Glutamatergic neuron (in vitro differentiated cells): ENCODE results near the gene PPP1R14D. TPM values are rescaled to one million over a fixed set of nuclear protein-coding genes. Genes with fewer than 3 reads are reported as not detected.

Experiments used
- DNase-seq: peaks from one replicate; pipeline ENCODE4 v3.0.0; 2022
- H3K27ac Mint-ChIP-seq: one replicate; pipeline ENCODE4 v1.8.0; 2020; ENCODE audit warnings: mild to moderate bottlenecking, mixed read lengths, inconsistent platforms; ENCODE audit not compliant: unreplicated experiment
- H3K27me3 Mint-ChIP-seq: one replicate; pipeline ENCODE4 v1.8.0; 2020; ENCODE audit warnings: mild to moderate bottlenecking, moderate library complexity, mixed read lengths, inconsistent platforms; ENCODE audit not compliant: unreplicated experiment
- H3K36me3 Mint-ChIP-seq: one replicate; pipeline ENCODE4 v1.8.0; 2020; ENCODE audit warnings: mild to moderate bottlenecking, mixed read lengths, inconsistent platforms; ENCODE audit not compliant: unreplicated experiment
- H3K4me1 Mint-ChIP-seq: one replicate; pipeline ENCODE4 v1.8.0; 2020; ENCODE audit warnings: mild to moderate bottlenecking, low read depth, mixed read lengths, inconsistent platforms; ENCODE audit not compliant: unreplicated experiment
- H3K4me3 Mint-ChIP-seq: one replicate; pipeline ENCODE4 v1.8.0; 2020; ENCODE audit warnings: mild to moderate bottlenecking, mixed read lengths, inconsistent platforms; ENCODE audit not compliant: unreplicated experiment
- H3K9me3 Mint-ChIP-seq: one replicate; pipeline ENCODE4 v1.8.0; 2020; ENCODE audit warnings: mild to moderate bottlenecking, moderate library complexity, mixed read lengths, inconsistent platforms; ENCODE audit not compliant: unreplicated experiment
- total RNA-seq: library from RNA; stranded (reverse); fragmentation: NEBNext Ultra II Directional; extraction: Animal tissue kit (Norgen Biotek cat#: 25700); gene quantifications from one replicate; pipeline ENCODE4 v1.2.1, GENCODE V29; 2021; ENCODE audit not compliant: unreplicated experiment
- TF ChIP-seq, protein P1 (sequence below): fragments of 200-600 bp; sonication (generic); IDR thresholded peaks from one replicate; pipeline ENCODE4 v1.5.0; 2021; ENCODE audit not compliant: partially characterized antibody, unreplicated experiment

PPP1R14D gene
- total RNA-seq, 1 donor from 2014 or later: not detected

DNA sequence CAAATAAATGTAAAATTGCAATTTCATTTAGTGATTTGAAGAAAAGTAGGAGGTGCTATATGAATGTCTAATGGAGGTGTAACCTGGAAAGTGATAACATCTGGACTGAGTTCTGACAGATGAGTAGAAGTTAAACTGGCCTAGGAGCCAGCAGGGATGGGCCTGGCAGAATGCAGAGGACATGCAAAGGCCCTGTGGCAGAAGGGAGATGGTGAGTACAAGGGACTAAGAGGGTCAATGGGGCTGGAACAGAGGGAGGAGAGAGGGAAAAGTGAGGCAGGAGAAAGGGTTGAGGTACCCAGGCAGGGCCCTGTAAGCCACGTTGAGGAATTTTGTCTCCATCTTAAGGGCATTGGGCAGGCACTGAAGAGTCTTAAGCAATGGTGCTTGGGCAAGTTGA, 3.4 kb upstream of the PPP1R14D start:
- TF ChIP-seq, protein P1, sequence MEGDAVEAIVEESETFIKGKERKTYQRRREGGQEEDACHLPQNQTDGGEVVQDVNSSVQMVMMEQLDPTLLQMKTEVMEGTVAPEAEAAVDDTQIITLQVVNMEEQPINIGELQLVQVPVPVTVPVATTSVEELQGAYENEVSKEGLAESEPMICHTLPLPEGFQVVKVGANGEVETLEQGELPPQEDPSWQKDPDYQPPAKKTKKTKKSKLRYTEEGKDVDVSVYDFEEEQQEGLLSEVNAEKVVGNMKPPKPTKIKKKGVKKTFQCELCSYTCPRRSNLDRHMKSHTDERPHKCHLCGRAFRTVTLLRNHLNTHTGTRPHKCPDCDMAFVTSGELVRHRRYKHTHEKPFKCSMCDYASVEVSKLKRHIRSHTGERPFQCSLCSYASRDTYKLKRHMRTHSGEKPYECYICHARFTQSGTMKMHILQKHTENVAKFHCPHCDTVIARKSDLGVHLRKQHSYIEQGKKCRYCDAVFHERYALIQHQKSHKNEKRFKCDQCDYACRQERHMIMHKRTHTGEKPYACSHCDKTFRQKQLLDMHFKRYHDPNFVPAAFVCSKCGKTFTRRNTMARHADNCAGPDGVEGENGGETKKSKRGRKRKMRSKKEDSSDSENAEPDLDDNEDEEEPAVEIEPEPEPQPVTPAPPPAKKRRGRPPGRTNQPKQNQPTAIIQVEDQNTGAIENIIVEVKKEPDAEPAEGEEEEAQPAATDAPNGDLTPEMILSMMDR: no peak
- Mint-ChIP-seq H3K4me1 (no peaks in the 10 kb centered on the region), H3K4me3 (no peak overlapping the region), H3K27me3 (peaks cover 3% of the 10 kb centered on the region), H3K27ac (no peak overlapping the region), H3K9me3 (peaks cover 3% of the 10 kb centered on the region), H3K36me3 (no peaks in the 10 kb centered on the region)
- no peak for DNase-seq

DNA sequence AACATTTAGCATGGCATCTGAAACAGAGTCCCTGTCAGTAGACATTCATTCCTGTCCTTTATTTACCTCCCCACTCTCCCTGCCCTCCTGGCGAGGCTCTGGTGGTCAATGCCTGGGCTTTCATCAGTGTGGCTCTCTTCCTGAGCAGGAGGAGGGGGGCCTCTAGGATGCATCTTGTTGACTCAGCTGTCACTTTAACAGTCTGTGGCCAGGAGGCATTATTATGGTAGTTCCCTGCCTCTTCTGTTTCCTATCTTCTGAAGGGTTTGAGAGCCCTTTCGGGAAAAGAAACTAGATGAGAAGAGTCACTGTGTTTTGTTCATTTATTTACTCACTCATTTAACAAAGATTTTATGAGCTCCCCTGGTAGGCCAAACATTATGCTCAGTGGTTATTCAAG, 2.4 kb upstream of the PPP1R14D start:
- no peaks in the 10 kb centered on the region for H3K36me3 Mint-ChIP-seq
- H3K9me3 Mint-ChIP-seq: peaks cover 3% of the 10 kb centered on the region
- no peaks in the 10 kb centered on the region for H3K27me3 Mint-ChIP-seq
- TF ChIP-seq, protein P1: no peak
- H3K4me1 Mint-ChIP-seq: no peaks in the 10 kb centered on the region
- no peak for DNase-seq
- H3K27ac Mint-ChIP-seq: no peak overlapping the region
- H3K4me3 Mint-ChIP-seq: no peak overlapping the region

DNA sequence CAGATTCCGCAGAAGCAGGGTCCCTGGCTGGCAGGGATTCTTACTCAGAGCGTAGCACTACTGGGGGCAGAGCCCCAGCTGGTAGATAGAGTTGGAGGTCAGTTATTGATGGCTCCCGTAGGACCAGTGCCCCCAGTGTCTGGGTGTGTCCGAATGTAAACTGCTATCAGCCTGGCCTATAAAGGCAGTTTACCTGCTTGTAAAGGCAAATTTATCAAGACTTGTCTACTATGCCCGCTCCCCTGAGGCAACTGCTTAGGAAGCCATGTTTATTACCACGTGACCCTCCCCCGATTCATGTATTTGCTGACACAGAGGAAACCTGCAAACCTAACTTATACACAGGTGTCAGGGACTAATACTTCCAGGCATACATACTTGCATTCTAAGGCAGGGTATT, 607 bp upstream of the PPP1R14D start:
- Mint-ChIP-seq H3K4me3 (no peak overlapping the region), H3K27ac (no peak overlapping the region), H3K4me1 (no peaks in the 10 kb centered on the region), H3K9me3 (peaks cover 3% of the 10 kb centered on the region), H3K27me3 (peaks cover 2% of the 10 kb centered on the region), H3K36me3 (no peaks in the 10 kb centered on the region)
- TF ChIP-seq, protein P1: no peak
- DNase-seq: no peak

DNA sequence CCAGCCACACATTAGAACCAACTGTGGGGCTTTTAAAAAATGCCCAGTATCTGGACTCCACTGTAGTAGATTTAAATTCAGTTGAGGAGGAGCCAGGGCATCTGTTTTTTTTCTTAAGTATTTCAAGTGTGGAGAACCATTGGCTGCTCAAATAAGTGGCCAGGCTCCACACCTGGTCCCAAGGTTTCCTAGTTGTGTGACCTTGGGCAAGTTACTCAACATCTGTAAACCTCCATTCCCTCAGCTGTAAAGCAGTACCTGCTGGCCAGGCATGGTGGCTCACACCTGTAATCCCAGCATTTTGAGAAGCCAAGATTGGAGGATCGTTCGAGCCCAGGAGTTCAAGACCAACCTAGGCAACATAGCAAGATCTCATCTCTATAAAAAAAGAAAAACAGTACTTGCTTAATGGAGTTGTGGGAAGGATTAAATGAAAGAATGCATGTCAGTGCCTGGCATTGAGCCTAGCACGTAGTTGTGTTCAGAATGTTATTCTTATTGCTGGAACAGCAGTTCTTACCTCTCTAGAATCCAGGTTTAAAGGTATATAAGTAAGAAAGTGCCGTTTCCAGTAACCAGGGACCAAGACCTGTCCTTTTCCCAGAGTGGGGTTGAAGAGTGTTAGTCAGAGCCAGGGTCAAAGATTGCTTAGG, 2.0 kb downstream of the PPP1R14D start:
- Mint-ChIP-seq H3K27me3 (peaks cover 2% of the 10 kb centered on the region), H3K27ac (no peak overlapping the region), H3K36me3 (no peaks in the 10 kb centered on the region), H3K9me3 (peaks cover under 1% of the 10 kb centered on the region), H3K4me1 (no peaks in the 10 kb centered on the region), H3K4me3 (no peak overlapping the region)
- TF ChIP-seq, protein P1: no peak
- DNase-seq: no peak

DNA sequence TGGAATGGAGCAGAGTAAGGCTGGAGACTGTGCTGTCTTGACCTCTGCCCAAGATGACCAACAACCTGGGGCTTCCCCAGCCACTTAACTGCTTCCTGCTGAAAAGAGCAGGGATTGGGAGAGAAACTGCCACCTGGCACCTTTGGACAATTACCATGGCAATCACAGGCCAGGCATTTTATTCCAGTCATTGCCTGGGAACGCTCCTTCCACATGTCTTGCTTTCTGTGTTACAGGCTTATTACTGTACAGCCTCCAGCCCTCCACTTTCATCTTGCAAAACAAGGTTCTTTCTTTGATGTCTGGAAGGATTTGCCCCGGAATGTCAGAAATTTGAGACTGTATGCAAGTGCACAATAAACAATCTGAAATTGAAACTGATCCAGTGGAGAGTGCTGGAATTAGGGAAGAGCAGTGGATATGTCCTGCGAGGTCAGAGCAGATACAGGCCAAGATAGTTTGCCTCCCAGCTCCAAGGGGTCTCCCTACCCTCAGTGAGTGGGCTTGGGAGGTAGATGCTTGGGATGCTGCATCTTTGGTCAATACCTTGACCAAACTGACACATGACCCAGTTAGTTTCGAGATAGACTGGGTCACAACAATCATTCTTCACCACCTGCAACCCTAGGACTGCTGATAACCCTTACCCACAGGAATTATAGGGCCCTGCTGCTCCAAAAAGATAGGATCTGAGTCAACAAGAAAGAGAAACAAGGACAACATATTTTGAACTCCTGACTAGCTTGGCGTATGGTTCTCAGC, 2.7 kb downstream of the PPP1R14D start:
- no peak overlapping the region for H3K27ac Mint-ChIP-seq
- peaks cover 2% of the 10 kb centered on the region for H3K27me3 Mint-ChIP-seq
- H3K4me1 Mint-ChIP-seq: no peaks in the 10 kb centered on the region
- no peak overlapping the region for H3K4me3 Mint-ChIP-seq
- DNase-seq: no peak
- TF ChIP-seq, protein P1: no peak
- H3K9me3 Mint-ChIP-seq: no peaks in the 10 kb centered on the region
- H3K36me3 Mint-ChIP-seq: no peaks in the 10 kb centered on the region
